Testis (tissue), 2 donors: ENCODE measurements around the gene PRKCA.

Source experiments
- CTCF ChIP-seq, 3 experiments: fragments of 450-650 bp in 2 of 3; fragments of 200-600 bp in 1 of 3; sonication (generic) in 1 of 3; IDR thresholded peaks; one replicate each; pipeline ENCODE4 v1.5.1; 2016 to 2019; ENCODE audit warnings: antibody characterized with exemption in 3 of 3, mild to moderate bottlenecking in 2 of 3, moderate library complexity in 1 of 3
- POLR2A ChIP-seq: fragments of 450-650 bp; IDR thresholded peaks from one replicate; pipeline ENCODE4 v1.6.1; 2017; ENCODE audit warnings: antibody characterized with exemption, mild to moderate bottlenecking, moderate library complexity

- TF ChIP-seq CTCF (IDR thresholded peaks at IDR 0.05) (no peak), POLR2A (no peak)
These were observed 533.1 kb downstream of the PRKCA start for GRCh38 chr17:66835476-66835875.
